Neuronal stem cell (in vitro differentiated cells): ENCODE data around the gene PAQR6.

Experiments used
- DNase-seq: peaks from one replicate; pipeline ENCODE4 v3.0.0-alpha.2; 2013; ENCODE audit warnings: low spot score
- H2AFZ ChIP-seq: one replicate; pipeline ENCODE4 v1.6.1; 2013; ENCODE audit warnings: mild to moderate bottlenecking, low read length, inconsistent platforms
- H2AK5ac ChIP-seq: 2 replicates; pipeline ENCODE4 v1.6.1; 2013; ENCODE audit warnings: low read depth, mild to moderate bottlenecking, inconsistent platforms, low read length, moderate library complexity, mixed read lengths
- H2BK120ac ChIP-seq: 2 replicates; pipeline ENCODE4 v1.6.1; 2013; ENCODE audit warnings: low read depth, mild to moderate bottlenecking, inconsistent platforms, low read length, moderate library complexity, mixed read lengths
- H2BK12ac ChIP-seq: one replicate; pipeline ENCODE4 v1.6.1; 2013; ENCODE audit warnings: low read length, inconsistent platforms
- H2BK15ac ChIP-seq: 2 replicates; pipeline ENCODE4 v1.6.1; 2013; ENCODE audit warnings: mild to moderate bottlenecking, low read length, inconsistent platforms, mixed read lengths
- H2BK5ac ChIP-seq: one replicate; pipeline ENCODE4 v1.6.1; 2013; ENCODE audit warnings: inconsistent platforms, mild to moderate bottlenecking, low read length, moderate library complexity
- H3K14ac ChIP-seq: one replicate; pipeline ENCODE4 v1.6.1; 2013; ENCODE audit warnings: low read length, inconsistent platforms
- H3K18ac ChIP-seq: 2 replicates; pipeline ENCODE4 v1.6.1; 2013; ENCODE audit warnings: low read length, inconsistent platforms
- H3K23ac ChIP-seq: 2 replicates; pipeline ENCODE4 v1.6.1; 2013; ENCODE audit warnings: low read depth, mild to moderate bottlenecking, mixed read lengths, low read length, inconsistent platforms; ENCODE audit not compliant: poor library complexity
- H3K27ac ChIP-seq: replicated peaks from 3 replicates; pipeline ENCODE4 v1.5.1; 2013; ENCODE audit warnings: low read length, inconsistent platforms
- H3K27me3 ChIP-seq, 3 experiments: 2 replicates each; pipeline ENCODE4 v1.6.1; 2013; ENCODE audit warnings: low read length in 3 of 3, mild to moderate bottlenecking in 2 of 3, inconsistent platforms in 1 of 3, low read depth in 1 of 3, mixed read lengths in 1 of 3, moderate library complexity in 1 of 3; ENCODE audit not compliant: control insufficient read depth in 3 of 3, insufficient read depth in 3 of 3
- H3K36me3 ChIP-seq, 2 donors: replicated peaks in 1 of 2; 2 replicates each; pipeline ENCODE4 v1.6.1; 2013; ENCODE audit warnings: low read length in 2 of 2; ENCODE audit not compliant: control insufficient read depth in 2 of 2, insufficient read depth in 2 of 2
- H3K4ac ChIP-seq: 2 replicates; pipeline ENCODE4 v1.6.1; 2013; ENCODE audit warnings: inconsistent platforms, mild to moderate bottlenecking, low read length, moderate library complexity
- H3K4me1 ChIP-seq, 2 donors: 1 replicate in 1 of 2; 2 replicates in 1 of 2; pipeline ENCODE4 v1.6.1; 2013; ENCODE audit warnings: low read length in 2 of 2, low read depth in 1 of 2; ENCODE audit not compliant: control insufficient read depth in 2 of 2, insufficient read depth in 1 of 2
- H3K4me2 ChIP-seq: one replicate; pipeline ENCODE4 v1.6.1; 2013; ENCODE audit warnings: mild to moderate bottlenecking, low read length, inconsistent platforms; ENCODE audit not compliant: insufficient read depth, poor library complexity, severe bottlenecking
- H3K4me3 ChIP-seq, 2 donors: 2 replicates each; pipeline ENCODE4 v1.5.1; 2013; ENCODE audit warnings: low read length in 2 of 2, mild to moderate bottlenecking in 2 of 2, inconsistent platforms in 1 of 2, moderate library complexity in 1 of 2
- H3K79me1 ChIP-seq: one replicate; pipeline ENCODE4 v1.6.1; 2013; ENCODE audit warnings: low read depth, mild to moderate bottlenecking, inconsistent platforms, low read length, moderate library complexity
- H3K9ac ChIP-seq: one replicate; pipeline ENCODE4 v1.6.1; 2013; ENCODE audit warnings: mild to moderate bottlenecking, low read depth, low read length, inconsistent platforms; ENCODE audit not compliant: poor library complexity
- H3K9me3 ChIP-seq, 2 donors: replicated peaks in 1 of 2; 2 replicates each; pipeline versions ENCODE3 to v1.6.1; 2013; ENCODE audit warnings: low read length in 2 of 2, mild to moderate bottlenecking in 2 of 2, inconsistent platforms in 1 of 2, low read depth in 1 of 2, mixed read lengths in 1 of 2, moderate library complexity in 1 of 2; ENCODE audit not compliant: control insufficient read depth in 2 of 2, insufficient read depth in 1 of 2
- H4K8ac ChIP-seq: one replicate; pipeline ENCODE4 v1.6.1; 2013; ENCODE audit warnings: low read depth, mild to moderate bottlenecking, inconsistent platforms, low read length, moderate library complexity
- H4K91ac ChIP-seq: one replicate; pipeline ENCODE4 v1.6.1; 2013; ENCODE audit warnings: low read length, low read depth, mild to moderate bottlenecking, inconsistent platforms; ENCODE audit not compliant: poor library complexity
- WGBS, 2 donors: extraction: QIAGEN DNeasy Blood & Tissue Kit; methylation state at CpG; one replicate each; pipeline ENCODE4 v1.1.7; 2013; ENCODE audit warnings: missing lambda C conversion rate in 2 of 2, mixed read lengths in 1 of 2; ENCODE audit not compliant: insufficient read length in 2 of 2, insufficient replicate concordance in 1 of 2; ENCODE audit errors: extremely low coverage in 2 of 2; 5-methylcytosine and 5-hydroxymethylcytosine counted together

PAQR6 gene

DNA sequence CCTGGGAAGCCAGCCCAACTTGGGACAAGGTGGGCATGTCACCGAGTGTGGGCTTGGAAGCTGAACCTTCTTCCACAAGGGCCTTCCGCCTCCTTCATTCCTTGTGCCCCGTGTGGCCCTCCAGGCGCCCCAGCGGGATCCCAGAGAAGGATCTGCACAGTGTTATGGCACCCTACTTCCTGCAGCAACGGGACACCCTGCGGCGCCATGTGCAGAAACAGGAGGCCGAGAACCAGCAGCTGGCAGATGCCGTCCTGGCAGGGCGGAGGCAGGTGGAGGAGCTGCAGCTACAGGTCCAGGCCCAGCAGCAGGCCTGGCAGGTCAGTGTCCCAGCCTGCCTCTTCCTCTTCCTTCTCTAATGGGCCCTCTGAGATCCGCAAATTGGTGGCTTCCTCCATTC lies 11.7 kb downstream of the PAQR6 start:
- no peaks in the 10 kb centered on the region for H3K27me3 ChIP-seq
- H3K36me3 ChIP-seq = peaks cover 37 to 73% of the 10 kb centered on the region in 2 donors
- no peak overlapping the region for H4K8ac ChIP-seq
- H3K9ac ChIP-seq = no peak overlapping the region
- WGBS, 2 donors = no CpG with 5 or more reads among the region's 12 CpGs
- H3K4me1 ChIP-seq = no peaks in the 10 kb centered on the region
- peaks cover 2% of the 10 kb centered on the region for H3K79me1 ChIP-seq
- no peak overlapping the region for H3K4ac ChIP-seq
- H2BK120ac ChIP-seq = no peak overlapping the region
- no peak overlapping the region for H3K14ac ChIP-seq
- no peak overlapping the region for H2BK5ac ChIP-seq
- peak overlapping the region in 1 of 2 donors; percentile 41 for H3K4me3 ChIP-seq
- peaks cover 0 to 4% of the 10 kb centered on the region in 2 donors for H3K9me3 ChIP-seq
- no peak overlapping the region for H2BK15ac ChIP-seq
- H3K23ac ChIP-seq = peak overlapping the region; percentile 55
- H2AFZ ChIP-seq = no peak overlapping the region
- no peak overlapping the region for H3K4me2 ChIP-seq
- peak overlapping the region; percentile 11 for H3K18ac ChIP-seq
- no peak overlapping the region for H4K91ac ChIP-seq
- H2AK5ac ChIP-seq = no peak overlapping the region
- no peak overlapping the region for H3K27ac ChIP-seq
- no peak overlapping the region for H2BK12ac ChIP-seq
- DNase-seq = no peak

DNA sequence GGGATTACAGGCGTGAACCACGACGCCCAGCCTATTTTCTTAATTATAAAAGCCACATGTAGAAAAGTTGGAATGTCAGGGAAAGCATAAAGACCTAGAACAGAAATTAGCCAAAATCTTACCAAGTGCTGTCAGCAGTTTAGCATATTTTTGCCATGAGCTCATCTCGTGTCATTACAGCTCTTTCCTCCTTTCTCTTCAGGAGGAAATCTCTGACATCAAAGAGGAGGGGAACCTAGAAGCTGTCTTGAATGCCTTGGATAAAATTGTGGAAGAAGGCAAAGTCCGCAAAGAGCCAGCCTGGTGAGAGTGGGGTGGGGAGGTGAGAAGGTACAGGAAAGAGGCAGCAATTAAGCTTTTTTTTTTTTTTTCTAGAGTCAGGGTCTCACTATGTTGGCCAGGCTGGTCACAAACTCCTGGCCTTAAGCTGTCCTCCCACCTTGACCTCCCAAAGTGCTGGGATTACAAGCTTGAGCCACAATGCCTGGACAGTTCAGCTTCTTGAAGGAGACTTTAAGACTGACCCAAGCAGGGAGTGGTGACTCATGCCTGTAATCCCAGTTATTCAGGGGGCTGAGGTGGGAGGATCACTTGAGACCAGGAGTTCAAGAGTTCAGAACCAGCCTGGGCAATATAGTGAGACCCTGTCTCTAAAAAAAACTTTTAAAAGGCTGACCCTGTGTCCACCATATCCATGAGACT lies 14.3 kb downstream of the PAQR6 start:
- Histone ChIP-seq H3K79me1 (peaks cover 2% of the 10 kb centered on the region), H3K27ac (no peak overlapping the region), H2AFZ (no peak overlapping the region), H2BK5ac (no peak overlapping the region), H4K8ac (no peak overlapping the region), H3K18ac (no peak overlapping the region), H3K36me3 (peaks cover 27 to 73% of the 10 kb centered on the region in 2 donors), H2BK15ac (no peak overlapping the region), H3K14ac (no peak overlapping the region), H3K9ac (no peak overlapping the region), H2BK12ac (no peak overlapping the region), H3K23ac (no peak overlapping the region), H4K91ac (no peak overlapping the region), H3K9me3 (peaks cover 0 to 4% of the 10 kb centered on the region in 2 donors), H3K4me1 (no peaks in the 10 kb centered on the region), H3K4me3 (no peak overlapping the region), H3K4ac (no peak overlapping the region), H3K4me2 (no peak overlapping the region), H3K27me3 (no peaks in the 10 kb centered on the region), H2BK120ac (no peak overlapping the region), H2AK5ac (no peak overlapping the region)
- no peak for DNase-seq
- no CpG with 5 or more reads among the region's 5 CpGs for WGBS, 2 donors

DNA sequence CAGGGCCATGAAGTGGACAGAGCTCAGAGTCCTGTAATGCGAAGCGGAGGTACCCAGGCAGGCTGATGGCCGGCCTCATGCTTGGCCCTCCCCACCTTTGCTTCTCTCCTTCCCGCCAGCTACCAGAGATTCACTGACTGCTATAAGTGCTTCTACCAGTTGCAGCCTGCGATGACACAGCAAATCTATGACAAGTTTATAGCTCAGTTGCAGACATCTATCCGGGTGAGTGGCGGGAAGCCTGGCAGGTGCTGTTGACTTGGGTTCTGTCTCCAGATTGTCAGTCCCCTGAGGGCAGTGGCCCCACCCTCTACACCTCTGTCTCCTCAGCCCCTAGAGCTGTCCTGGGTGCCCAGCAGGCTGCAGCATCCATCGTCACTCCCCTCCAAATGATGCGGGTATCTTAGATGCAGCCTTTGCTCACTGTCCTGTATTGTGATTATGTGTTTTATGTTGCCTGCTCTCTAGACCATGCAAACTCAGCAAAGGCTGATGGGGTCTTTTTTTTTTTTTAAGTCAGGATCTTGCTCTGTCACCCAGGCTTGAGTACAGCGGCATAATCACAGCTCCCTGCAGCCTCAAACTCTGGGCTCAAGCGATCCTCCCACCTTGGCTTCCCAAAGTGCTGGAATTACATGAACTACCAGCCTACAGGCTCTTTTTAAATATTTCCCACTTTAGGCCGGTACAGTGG lies 15.5 kb downstream of the PAQR6 start:
- DNase-seq = no peak
- H4K8ac ChIP-seq = peak overlapping the region; percentile 32
- WGBS, 2 donors = no CpG with 5 or more reads among the region's 12 CpGs
- H3K4me2 ChIP-seq = no peak overlapping the region
- H3K14ac ChIP-seq = no peak overlapping the region
- H4K91ac ChIP-seq = no peak overlapping the region
- peaks cover 5% of the 10 kb centered on the region for H3K79me1 ChIP-seq
- no peak overlapping the region for H2BK15ac ChIP-seq
- no peak overlapping the region for H3K23ac ChIP-seq
- no peak overlapping the region for H2BK5ac ChIP-seq
- H3K4me3 ChIP-seq = no peak overlapping the region
- H2AK5ac ChIP-seq = no peak overlapping the region
- peaks cover 0 to 4% of the 10 kb centered on the region in 2 donors for H3K9me3 ChIP-seq
- no peak overlapping the region for H3K27ac ChIP-seq
- no peak overlapping the region for H2AFZ ChIP-seq
- H3K4me1 ChIP-seq = no peaks in the 10 kb centered on the region
- no peak overlapping the region for H3K18ac ChIP-seq
- no peak overlapping the region for H3K4ac ChIP-seq
- peak overlapping the region; percentile 10 for H3K9ac ChIP-seq
- H2BK12ac ChIP-seq = no peak overlapping the region
- H2BK120ac ChIP-seq = no peak overlapping the region
- no peaks in the 10 kb centered on the region for H3K27me3 ChIP-seq
- peaks cover 28 to 66% of the 10 kb centered on the region in 2 donors for H3K36me3 ChIP-seq

DNA sequence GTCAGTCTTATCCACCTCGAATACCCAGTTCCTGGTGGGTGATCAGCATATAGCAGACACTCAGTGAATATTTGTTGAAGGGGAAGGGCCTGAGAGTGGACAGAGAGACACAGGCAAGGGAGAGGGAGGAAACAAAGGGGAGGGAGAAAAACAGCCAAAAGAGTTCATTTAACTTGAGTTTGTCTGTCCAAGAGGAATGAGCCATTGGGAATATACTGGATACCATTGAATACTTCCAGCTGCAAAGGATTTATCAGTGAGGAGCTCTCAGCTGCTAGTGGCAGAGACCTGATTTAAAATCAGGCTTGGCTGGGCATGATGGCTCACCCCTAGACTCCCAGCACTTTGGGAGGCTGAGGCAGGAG lies 17.4 kb downstream of the PAQR6 start:
- H3K14ac ChIP-seq = no peak overlapping the region
- no peak overlapping the region for H2AK5ac ChIP-seq
- DNase-seq = no peak
- H2BK5ac ChIP-seq = no peak overlapping the region
- H4K91ac ChIP-seq = no peak overlapping the region
- no peak overlapping the region for H3K9ac ChIP-seq
- peaks cover 0 to 1% of the 10 kb centered on the region in 2 donors for H3K9me3 ChIP-seq
- no peak overlapping the region for H3K27ac ChIP-seq
- H2BK15ac ChIP-seq = no peak overlapping the region
- H2BK12ac ChIP-seq = no peak overlapping the region
- no CpG with 5 or more reads among the region's 1 CpG for WGBS, 2 donors
- no peaks in the 10 kb centered on the region for H3K27me3 ChIP-seq
- no peak overlapping the region for H4K8ac ChIP-seq
- peaks cover 3% of the 10 kb centered on the region for H3K79me1 ChIP-seq
- H3K4me1 ChIP-seq = no peaks in the 10 kb centered on the region
- no peak overlapping the region for H3K23ac ChIP-seq
- H2AFZ ChIP-seq = no peak overlapping the region
- no peak overlapping the region for H3K4me2 ChIP-seq
- H2BK120ac ChIP-seq = no peak overlapping the region
- no peak overlapping the region for H3K4ac ChIP-seq
- no peak overlapping the region for H3K18ac ChIP-seq
- no peak overlapping the region for H3K4me3 ChIP-seq
- peaks cover 21 to 65% of the 10 kb centered on the region in 2 donors for H3K36me3 ChIP-seq
